ENCODE results near the gene ATP2A1.

DNA sequence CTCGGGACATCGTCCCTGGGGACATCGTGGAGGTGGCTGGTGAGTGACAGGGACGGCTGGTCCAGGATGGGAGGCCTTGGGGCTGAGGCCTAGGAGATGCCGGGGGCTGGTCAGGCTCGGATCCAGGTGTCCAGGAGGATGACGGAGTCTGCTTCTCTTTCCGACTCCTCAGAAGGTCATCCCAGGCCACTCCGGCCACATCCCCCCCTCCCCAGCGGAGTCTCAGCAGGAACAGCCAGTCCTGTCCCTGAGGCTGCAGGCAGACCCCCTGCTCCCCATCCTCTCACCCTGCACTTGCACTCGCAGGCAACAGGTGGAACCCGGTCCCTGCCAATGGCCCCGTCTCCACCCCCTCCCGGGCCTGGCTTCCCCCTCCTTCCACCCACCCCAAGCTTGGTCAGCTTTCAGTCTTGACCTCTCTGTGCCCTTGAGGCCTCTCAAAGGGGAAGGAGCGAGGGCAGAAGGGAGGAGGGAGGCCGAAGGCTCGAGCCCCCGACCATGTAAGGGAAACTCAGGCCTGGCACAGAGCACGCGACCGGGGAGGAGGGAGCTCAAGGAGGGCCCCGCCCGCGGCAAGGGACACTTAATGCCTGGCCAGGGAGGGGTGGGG is 4.4 kb downstream of the ATP2A1 start:
- no peak for TF ChIP-seq YY1 (IDR thresholded peaks at IDR 0.05; ENCODE audit: insufficient read depth, insufficient read length)
- no peak for TF ChIP-seq SUZ12 (IDR thresholded peaks at IDR 0.05; ENCODE audit: extremely low read depth, insufficient read depth, insufficient read length)
- TF ChIP-seq ZNF274 (IDR thresholded peaks at IDR 0.05; ENCODE audit: low read depth, low read length): no peak

Measured in NT2/D1 (cell line).